HG02938 (cell line): ENCODE data around the gene SEMA6A.
"Not testable (repeated sequence)": the region's sequence is repeated elsewhere in the genome, so short reads cannot be mapped to it uniquely, and the experiment has no call there.

Source experiments
- ATAC-seq: cut with Tn5 transposase; IDR thresholded peaks from one replicate; pipeline ENCODE4 v1.9.1; 2021; ENCODE audit warnings: mild to moderate bottlenecking, moderate library complexity; ENCODE audit not compliant: unreplicated experiment

SEMA6A gene

GRCh38 chr5:116553366-116553765 lies 21.3 kb downstream of the SEMA6A start:
- no peak for ATAC-seq

- no peak for ATAC-seq
Measured at GRCh38 chr5:116550082-116550481, 24.5 kb downstream of the SEMA6A start.

- ATAC-seq, result no peak
Measured at GRCh38 chr5:116546743-116547124, 27.9 kb downstream of the SEMA6A start.

GRCh38 chr5:116546033-116546742 lies 28.4 kb downstream of the SEMA6A start:
- no peak for ATAC-seq

GRCh38 chr5:116545465-116545864 lies 29.2 kb downstream of the SEMA6A start:
- ATAC-seq, result not testable (repeated sequence)

- ATAC-seq, result no peak
Measured at GRCh38 chr5:116544531-116545241, 29.9 kb downstream of the SEMA6A start.

DNA sequence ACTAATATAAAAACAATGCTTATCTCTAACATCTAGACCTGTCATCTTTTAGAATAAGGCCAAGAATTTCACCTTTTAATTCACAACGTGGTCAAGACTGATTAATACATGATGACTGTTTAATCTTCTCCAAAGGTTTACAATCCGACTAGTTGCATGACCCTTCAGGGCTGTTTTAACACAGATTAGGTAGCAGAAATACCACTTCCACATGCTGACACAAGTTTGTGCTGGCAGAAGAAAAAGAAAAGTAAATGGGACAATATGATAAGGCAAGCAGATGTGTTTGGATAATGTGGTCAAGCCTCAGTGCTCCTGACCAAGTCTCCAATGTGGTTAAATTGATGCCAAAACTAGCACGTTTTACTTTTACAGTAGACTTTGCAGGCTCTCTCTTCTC lies 31.1 kb downstream of the SEMA6A start:
- no peak for ATAC-seq

GRCh38 chr5:116542619-116543018 lies 32.0 kb downstream of the SEMA6A start:
- no peak for ATAC-seq

DNA sequence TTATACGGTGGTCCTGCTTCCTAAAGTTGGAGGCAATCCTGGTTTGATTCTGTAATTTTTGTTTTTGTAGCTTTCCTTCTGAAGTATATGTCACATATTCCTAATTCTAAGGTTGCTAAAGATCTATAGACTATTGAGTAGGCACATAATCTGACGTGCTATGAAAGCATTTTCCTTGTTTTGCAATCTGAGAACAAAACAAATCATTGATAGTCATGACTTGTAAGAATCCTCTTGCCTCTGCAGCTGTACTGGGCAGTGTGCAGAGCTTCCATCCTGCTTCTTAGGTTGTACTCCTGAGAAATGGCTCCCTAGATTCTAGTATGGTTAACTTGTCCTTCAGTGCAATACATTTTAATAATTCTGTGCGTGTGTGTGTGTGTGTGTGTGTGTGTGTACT lies 35.4 kb downstream of the SEMA6A start:
- ATAC-seq, result no peak

GRCh38 chr5:116536316-116537083 lies 38.1 kb downstream of the SEMA6A start:
- ATAC-seq, result no peak

DNA sequence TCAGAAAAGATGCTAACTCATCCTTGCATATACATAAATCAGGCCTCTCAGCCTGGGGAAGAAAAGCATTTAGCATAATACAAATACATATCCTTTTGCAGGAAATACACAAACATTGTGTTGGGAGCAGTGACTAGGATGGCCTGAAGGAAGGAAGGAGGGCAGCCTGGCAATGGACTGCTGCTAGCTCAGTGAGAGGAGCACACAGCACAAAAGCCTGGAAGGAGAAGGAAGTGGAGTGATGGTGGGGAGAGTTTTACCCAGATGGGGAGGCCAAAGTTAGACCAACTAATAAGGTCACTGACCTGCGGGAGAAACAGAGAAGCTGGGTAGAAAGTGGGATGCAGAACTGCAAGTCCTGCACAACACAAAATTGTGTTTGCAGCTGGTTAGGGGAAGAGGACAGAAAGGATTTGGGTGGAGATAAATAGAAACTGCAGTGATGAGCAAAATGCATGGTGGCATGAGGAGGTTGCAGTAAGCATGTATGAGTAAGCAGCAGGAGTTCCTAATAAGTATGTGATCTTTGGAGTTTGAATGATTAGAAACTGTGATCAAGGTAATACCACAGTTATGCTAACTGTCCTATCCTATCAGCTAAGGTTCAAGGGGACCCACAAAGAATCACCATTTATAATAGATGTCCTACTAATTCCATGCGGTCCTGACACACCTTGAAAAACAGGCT lies 39.5 kb downstream of the SEMA6A start:
- ATAC-seq, result no peak

DNA sequence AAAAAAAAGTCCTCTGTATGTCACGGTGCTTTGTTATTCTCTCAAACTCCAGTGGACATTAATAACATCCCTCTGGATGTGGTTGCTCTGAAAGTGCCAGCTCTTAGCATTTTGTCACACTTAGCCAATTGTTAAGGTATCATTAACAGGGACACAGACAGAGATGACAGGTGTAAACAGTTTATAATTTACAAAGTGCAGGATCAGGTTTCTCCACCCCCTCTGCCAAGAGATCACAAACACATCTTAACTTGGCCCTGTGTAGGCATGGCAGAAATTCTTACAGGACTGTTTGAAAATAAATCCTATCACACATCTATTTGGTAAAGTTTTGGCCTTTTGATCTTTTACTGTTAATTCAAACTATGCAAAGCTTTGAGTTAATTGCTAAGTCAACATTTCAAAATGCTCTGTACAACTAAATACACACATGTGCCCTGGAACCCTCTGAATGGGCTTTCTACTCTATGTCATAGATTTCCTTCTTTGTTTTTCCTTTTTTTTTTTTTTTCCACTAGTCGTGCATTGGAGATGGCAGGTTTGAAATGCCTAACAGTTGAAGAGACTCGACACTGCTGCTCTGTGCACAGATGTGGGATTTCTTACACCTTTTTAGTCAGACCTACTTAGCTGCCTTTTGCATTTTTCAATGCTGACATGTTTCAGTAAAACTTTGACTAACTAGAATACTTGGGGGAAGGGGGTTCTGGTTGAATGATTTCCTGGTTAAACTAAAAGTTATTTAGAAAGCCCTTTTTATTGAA lies 41.7 kb downstream of the SEMA6A start:
- peak; percentile 71 for ATAC-seq

DNA sequence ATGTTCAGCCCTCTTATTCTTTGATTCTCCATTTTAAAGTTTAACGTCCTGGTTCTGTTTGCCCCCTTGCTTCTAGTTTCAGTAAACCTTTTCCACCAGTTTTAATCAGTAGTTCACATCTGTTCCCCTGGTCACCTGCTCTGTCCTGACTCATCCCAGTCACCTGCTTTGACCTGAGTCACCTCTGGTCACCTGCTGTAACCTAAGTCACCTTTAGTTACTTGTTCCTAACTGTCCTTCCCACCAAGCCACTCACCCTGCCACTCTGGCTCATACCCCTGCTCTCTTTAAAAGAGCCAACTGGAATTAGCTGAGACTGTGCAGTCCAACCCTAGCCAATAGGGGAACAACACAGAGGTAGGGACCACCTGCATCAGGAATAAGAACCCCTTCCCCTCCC lies 43.0 kb downstream of the SEMA6A start:
- ATAC-seq, result no peak

DNA sequence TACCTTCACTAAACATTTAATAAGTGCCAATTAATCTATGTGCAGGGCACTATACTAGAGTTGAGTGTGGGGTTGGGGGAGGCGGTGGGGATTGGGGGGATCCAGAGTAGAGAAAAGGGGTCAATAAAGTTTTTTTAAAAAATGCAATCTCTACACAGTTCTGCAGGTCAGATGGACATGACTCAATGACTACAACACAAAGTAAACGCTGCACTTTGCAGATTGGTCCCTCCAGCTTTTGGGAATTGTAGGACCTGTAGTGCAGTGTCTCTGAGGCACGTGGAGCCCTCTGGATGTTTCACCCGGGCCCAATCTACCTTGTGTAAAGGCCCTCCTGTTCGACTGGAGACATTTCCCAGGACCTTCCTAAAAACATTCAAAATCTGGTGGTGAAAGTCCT lies 43.5 kb downstream of the SEMA6A start:
- ATAC-seq, result no peak

DNA sequence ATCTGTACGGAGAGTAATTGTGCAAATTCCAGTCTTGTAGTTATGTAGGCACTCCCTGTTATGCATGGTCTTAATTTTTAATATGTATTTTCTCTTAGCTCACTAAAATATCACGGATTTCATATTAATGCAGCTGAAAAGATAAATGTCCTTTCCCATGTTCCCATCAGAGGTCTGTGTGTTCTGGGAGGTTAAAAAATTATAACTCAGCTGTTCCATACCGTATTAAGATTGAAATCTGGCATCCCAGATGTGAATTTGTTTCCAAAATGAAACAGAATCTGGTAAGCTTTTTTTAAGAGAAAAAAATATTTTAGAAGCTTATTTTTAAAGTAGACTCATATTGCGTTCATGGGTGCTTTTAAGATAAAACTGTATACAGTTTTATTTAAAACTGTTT lies 44.3 kb downstream of the SEMA6A start:
- ATAC-seq, result no peak

DNA sequence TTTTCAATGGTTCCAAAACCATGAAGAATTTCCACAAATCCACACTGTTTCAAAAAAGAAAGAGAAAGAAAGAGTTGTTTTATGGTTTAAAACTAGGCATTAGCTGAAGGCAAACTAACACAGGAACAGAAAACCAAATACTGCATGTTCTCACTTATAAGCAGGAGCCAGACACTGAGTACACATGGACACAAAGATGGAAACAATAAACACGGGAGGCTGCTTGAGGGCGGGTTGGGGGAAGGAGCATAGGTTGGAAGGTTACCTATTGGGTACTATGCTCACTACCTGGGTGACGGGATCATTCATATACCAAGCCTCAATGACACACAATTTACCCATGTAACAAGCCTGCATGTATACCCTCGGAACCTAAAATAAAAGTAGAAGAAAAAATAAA lies 45.0 kb downstream of the SEMA6A start:
- ATAC-seq, result no peak

DNA sequence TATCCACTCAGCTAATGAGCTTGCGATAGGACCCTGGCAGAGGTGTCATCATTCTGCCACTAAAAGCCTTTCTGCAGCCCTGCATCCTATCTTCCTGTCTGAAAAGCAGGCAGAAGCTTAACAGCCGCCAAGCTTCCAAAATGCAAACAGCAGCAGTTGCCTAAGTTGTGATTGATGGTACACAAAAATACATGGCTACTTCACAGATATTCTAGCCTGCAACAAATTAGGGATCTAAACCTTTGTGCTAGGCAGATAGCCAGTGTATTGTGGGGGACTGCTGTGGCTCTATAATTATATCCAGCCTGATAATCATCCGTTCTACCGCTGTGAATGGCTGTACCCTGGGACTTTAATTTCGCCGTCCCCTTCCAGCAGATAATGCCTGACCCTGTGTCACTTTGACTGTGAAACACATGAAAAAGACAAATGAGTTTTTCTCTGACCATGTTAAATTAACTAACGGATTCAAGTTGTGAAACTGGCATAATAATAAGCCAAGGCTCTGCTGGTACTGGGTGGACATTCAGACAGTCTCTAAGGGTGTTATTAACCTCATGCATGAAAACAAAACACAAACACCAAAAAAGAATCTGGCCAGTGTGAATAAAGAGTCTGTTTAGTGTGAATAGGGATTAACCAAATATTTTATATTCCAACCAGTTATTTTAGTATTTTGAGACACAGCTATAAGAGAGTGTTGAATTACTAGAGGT lies 45.9 kb downstream of the SEMA6A start:
- ATAC-seq, result no peak

DNA sequence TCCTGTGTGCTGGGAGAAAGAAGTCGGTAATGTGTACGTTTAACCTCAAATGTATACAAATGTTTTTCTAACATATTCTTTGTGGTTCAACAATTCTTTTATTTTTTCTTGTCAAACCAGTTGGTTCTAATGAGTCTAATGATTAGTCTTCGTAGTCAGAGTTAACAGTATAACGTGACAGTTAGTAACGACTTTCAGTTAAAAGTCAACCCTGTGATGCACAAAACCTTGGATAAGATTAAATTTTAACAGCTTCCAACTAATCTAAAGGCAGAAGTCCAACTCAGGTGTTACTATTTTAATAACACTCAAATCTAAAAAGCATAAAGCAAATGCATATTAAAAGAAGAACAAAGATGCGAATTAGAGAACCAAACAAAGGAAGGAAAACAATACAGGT lies 47.0 kb downstream of the SEMA6A start:
- ATAC-seq, result no peak

DNA sequence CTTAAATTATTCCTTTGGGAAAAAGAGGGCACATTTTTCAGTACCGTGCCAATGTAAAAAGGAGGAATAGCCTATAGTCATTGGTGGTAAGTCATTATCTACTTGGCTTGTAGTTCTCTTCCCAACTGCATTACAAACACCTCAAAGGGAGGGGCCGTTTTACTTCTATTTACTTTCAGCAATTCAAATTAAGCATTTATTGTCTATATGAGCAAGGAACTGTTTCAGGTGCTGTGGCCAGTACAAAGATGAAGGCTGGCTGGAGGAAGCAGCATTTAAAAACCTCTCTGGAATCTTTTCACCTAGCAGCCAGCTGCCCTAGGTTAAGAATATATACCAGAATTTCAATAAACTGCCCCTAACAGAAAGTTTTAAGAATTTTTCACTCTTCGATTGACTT lies 48.9 kb downstream of the SEMA6A start:
- ATAC-seq, result no peak

GRCh38 chr5:116524966-116525365 lies 49.7 kb downstream of the SEMA6A start:
- ATAC-seq, result no peak
